Stomach (tissue), 4 donors: ENCODE data around the gene CPO.

ENCODE experiments used
- CTCF ChIP-seq, 7 experiments: fragments of 450-650 bp in 4 of 7; fragments of 200-600 bp in 3 of 7; sonication (generic) in 3 of 7; IDR thresholded peaks; one replicate each; pipeline ENCODE4 v1.5.1; 2016 to 2019; ENCODE audit warnings: antibody characterized with exemption in 7 of 7, control low read depth in 2 of 7, mild to moderate bottlenecking in 1 of 7
- EP300 ChIP-seq: sonication (generic); formaldehyde crosslinking; IDR thresholded peaks from one replicate; pipeline ENCODE4 v1.6.1; 2017; ENCODE audit warnings: antibody characterized with exemption
- POLR2A ChIP-seq, 4 donors: fragments of 450-650 bp; IDR thresholded peaks; one replicate each; pipeline ENCODE4 v1.6.1; 2016; ENCODE audit warnings: antibody characterized with exemption in 4 of 4, control low read depth in 2 of 4, mild to moderate bottlenecking in 1 of 4, moderate library complexity in 1 of 4
- POLR2AphosphoS5 ChIP-seq, 3 donors: sonication (generic); formaldehyde crosslinking; IDR thresholded peaks; one replicate each; pipeline ENCODE4 v1.6.1; 2016; ENCODE audit warnings: antibody characterized with exemption in 3 of 3

GRCh38 chr2:206980413-206980812 lies 41.1 kb downstream of the CPO start:
- TF ChIP-seq POLR2A (IDR thresholded peaks at IDR 0.05) (no peak), POLR2AphosphoS5 (IDR thresholded peaks at IDR 0.05) (no peak), CTCF (IDR thresholded peaks at IDR 0.05) (no peak), EP300 (no peak)
